GM19397 (cell line): ENCODE measurements around the gene ESYT3.

Experiments
- ATAC-seq: cut with Tn5 transposase; IDR thresholded peaks from one replicate; pipeline ENCODE4 v1.9.1; 2021; ENCODE audit warnings: mild to moderate bottlenecking, moderate library complexity; ENCODE audit not compliant: unreplicated experiment

ESYT3 gene, protein sequence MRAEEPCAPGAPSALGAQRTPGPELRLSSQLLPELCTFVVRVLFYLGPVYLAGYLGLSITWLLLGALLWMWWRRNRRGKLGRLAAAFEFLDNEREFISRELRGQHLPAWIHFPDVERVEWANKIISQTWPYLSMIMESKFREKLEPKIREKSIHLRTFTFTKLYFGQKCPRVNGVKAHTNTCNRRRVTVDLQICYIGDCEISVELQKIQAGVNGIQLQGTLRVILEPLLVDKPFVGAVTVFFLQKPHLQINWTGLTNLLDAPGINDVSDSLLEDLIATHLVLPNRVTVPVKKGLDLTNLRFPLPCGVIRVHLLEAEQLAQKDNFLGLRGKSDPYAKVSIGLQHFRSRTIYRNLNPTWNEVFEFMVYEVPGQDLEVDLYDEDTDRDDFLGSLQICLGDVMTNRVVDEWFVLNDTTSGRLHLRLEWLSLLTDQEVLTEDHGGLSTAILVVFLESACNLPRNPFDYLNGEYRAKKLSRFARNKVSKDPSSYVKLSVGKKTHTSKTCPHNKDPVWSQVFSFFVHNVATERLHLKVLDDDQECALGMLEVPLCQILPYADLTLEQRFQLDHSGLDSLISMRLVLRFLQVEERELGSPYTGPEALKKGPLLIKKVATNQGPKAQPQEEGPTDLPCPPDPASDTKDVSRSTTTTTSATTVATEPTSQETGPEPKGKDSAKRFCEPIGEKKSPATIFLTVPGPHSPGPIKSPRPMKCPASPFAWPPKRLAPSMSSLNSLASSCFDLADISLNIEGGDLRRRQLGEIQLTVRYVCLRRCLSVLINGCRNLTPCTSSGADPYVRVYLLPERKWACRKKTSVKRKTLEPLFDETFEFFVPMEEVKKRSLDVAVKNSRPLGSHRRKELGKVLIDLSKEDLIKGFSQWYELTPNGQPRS

DNA sequence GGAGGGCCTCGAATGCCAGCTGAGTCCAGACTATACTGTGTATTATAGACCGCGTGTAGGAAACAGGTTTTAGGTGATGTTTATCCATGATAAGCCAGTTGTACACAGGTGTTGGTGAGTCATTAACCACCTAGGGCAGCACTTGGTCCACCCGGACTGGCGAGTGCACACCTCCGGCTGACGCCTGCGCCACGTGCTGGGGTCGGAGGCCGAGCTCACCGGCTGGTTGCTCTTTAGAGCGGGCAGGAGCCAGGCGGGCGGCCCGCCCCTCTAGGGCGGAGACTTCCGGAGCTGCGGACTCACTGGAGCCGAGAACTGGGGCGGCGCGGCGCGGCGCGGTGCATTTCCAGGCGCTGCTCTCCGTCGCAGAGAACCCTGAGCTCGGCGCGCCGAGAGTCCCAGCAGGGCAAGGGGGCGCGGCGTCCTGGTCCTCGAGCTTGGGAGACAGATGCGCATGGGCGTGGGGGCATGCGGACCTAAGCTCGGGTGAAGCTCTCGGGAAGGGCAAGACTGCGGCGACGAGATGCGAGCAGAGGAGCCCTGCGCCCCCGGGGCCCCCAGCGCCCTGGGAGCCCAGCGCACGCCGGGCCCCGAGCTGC is at the start of gene ESYT3:
Gene ESYT3, plus strand, starts transcription at position 341 of the 599 bp plus-strand sequence. Its CDS starts 183 bp downstream, at position 524.
- no peak for ATAC-seq

DNA sequence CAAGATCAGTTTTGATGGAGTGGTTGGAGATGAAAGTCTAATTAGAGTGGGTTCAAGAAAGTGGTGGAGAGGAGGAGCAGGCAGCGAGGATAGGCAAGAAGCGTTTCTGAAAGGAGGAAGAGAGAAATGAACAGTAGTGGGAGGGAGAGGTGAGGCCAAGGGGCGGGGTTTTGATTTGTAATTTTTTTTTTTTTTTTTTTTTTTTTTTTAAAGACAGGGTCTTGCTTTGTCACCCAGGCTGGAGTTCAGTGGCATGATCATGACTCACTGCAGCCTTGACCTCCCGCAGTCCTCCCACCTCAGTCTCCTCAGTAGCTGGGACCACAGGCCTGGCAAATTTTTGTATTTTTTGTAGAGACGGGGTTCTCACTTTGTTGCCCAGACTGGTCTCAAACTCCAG is 49.4 kb upstream of the ESYT3 start:
- ATAC-seq, result no peak

DNA sequence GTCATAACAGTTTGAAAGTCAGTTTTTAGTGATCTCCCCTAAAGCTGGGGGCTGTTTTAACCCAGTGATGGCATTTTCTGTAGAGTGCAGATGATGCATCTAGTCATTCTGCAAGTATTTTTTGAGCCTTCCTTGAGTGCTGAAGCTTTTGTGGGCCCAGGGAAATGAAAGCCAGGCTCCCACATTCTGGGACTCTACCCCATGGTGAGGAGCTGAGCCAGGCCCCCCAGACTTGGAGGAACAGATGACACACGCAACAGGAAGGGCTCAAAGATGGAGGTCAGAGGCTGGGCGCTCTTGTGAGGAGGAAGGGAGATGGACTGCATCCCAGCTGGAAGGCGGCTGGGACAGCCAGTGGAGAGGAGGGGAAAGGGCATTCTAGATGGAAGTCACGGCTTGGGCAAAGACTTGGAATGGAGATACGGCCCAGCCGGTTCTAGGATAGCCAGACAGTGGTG is 45.2 kb upstream of the ESYT3 start:
- no peak for ATAC-seq

DNA sequence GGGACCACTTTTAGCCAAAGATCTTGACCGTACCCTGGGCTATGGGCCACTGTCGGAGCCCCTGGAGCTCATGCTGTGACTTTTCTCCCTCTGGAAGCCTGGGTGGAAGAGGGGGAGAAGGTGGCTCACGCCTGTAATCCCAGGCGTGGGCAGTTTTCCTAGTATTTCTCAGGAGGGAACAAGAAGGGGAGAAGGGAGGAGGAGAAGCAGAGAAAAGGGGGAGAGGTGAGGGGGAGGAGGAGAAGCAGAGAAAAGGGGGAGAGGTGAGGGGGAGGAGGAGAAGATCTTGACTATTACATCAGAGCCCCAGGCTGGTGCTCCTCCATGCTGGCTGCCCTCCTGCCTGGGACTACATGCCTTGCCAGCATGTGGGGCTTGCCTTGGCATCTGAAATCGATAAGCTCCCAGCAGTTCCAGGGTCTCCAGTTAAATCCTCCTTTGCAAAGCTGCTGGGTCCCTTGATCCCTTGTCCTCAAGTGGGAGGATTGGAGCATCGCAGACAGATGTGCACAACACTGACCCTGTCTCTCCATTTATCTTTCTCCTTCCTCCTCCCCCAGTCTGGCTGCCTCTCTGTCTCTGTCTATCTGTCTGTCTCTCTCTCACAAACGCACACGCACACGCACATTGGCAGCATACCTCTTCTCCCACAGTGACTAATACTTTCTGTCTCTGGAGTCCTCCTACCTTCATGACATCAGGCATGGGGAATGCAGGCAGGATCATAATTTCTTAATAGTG is 44.4 kb upstream of the ESYT3 start:
- ATAC-seq, result no peak

DNA sequence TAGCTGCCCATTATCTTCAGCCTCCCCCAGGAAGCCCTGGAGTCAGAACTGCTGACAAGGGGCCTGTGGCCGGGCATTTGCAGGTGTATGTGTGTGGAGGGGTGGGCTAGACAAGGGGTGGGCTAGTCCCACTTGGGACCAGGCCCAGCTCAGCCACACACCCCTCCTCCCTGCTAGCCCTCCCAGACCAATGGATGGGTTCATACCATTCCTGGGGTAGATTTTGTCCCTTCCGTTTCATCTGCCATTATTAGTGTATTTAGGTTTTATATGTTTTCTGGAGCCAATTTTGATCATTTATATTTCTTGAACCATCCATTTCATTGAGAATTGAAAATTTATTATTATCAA is 43.9 kb upstream of the ESYT3 start:
- no peak for ATAC-seq

DNA sequence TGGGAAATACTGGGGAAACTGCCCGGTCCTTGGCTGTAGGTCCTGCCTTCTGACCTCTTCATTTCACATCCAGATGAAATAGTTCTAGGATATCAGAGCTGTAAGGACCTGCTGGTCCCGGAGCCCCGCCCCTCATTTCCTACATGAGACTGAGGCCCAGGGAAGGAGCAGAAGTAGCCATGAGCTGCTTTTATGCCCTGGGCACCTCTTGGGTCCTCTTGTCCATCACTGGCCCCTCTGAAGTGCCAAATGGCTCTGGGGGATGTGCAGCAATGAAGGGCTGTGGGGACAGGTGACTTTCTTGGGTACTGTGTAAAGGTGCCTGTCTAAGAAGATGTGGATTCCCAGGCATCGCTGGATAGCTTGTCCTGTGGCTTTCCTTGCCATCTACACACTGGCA is 40.3 kb upstream of the ESYT3 start:
- no peak for ATAC-seq

DNA sequence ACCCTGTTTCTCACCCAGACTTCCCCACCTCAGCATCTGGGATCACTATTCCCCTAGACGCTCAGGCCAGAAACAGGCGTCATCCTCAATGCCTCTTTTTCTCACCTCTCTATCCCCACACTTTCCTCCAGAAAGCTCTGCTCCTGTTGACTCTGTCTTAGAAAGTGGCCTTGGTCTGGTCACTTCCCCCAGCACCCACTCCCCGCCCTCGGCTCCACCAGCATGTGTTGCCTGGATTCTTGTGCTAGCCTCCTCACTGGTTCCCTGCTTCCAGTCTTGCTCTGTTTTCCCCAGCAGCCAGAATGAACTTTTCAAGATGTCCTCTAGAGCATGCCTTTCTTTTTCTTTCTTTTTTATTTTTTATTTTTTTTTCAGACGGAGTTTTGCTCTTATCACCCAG is 39.7 kb upstream of the ESYT3 start:
- no peak for ATAC-seq

DNA sequence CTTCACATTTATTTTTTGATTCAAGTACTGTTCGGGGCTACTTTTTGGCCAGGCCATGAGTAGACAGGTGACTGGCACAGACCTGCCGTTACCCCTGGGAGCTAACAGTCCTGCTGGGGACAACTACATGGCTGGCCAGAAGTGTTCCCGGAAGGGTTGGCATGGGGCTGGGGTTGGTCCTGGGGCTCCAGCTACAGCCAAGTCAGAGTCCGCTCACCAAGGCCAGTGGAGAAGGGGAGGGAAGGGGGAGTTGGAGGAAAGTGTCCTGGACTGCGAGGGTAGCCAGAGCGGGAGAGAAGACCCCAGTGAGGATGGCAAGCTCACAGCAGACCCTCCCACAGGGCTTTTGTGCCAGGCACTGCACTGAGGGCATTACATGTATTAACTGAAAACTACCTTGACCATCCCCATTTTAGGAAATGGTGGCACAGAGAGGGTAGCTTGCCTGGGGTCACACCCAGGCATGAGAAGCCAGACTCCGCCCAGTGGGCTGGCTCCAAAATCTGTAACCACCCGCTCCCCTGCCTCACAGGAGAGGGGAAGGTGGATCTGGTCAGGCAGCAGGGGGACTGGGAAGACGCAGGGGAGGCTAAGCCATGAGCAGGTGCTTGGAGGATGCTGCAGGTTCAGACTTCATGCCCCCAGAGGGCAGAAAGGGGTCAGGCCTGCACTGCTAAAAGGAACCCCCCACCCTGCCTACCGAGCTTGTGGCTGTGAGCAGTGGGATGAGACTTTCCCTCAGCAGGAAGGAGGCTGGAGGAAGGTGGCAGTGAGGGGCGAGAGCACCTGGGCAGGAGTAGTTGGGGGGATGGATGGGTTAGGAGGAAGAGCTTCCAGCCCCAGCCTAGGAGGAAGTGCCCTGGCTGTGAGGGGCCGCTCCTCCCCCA is 38.3 kb upstream of the ESYT3 start:
- ATAC-seq, result no peak

DNA sequence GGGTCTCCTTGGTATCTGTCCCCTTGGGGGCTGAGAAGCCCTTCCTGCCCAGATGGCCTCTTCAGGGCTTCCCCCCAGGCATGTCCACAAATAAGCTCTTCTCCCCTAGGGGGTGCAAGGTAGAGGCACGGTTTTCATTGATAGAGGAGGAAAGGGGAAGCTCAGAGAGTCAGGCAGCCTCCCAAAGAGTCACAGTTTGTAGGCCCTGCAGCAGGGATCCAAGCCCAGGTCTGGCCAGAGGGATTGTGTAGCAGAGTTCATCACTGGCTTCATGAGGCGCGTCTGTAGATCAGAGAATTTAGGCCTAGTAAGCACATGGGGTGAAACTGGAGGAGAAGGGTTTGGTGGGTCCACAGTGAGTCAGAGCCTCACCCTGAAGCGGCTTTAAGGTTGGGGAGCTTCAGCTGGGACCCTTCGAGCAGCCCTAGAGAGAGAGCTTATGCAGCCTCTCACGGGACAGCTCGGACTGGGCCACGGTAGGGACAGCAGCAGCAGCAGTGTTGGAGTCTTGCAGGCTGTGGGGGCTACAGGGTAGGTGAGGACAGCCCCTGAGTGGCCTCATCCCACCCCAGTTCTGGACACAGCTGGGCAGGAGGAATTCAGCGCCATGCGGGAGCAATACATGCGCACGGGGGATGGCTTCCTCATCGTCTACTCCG is 37.5 kb upstream of the ESYT3 start:
- no peak for ATAC-seq

DNA sequence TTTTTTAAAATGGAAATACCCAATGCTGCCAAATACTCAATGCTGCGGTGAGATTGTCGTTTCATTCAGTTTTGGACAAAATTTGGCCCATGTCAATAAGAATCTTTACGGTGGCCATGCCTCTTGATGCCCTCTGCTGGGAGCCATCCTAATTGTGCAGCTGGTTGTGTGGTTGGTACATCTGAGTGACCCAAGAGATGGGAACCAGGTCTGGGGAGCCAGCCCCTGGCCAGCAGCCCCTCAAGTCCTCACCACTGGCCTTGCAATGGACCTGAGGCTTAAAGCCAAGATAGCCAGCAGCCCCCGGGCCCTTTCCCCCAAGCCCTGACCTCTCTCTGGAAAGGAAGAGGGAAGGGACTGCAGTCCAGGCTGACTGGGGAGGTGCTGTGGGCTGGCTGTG is 36.4 kb upstream of the ESYT3 start:
- no peak for ATAC-seq

DNA sequence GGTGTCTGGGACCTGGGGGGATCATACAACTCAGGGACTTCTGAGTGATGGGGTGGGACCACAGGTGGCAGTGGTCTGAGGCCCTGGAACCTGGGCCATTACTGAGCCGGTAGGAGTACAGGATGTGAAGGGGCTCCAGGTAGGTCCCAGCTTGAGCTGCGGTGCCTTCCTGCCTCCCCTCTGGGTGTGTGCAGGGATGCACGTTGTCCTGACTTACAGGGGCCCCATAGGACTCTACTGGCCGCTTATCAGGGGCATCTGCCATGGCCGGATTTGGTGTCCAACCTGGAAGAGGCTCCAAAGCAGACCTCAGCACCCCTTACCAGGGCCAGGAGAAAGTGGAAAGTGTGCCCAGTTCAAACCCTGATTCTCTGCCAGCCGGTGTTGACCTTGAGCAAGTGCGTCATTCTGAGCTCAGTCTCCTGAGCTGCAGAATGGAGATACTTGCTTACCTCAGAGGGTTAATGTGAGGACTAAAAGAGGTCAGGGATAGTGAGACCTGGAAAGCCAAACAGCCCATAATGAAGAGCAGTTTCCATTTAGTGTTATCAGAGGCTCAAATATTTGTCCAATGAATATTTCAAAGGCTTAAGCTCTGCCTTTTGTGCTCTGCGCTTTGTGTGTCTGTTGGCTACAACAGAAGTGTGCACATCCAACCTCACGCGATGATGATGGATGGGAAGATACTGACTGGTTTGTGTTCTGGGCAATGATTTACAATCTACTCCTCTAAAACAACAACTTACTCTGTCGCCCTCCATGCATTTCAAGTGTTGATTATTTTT is 35.4 kb upstream of the ESYT3 start:
- no peak for ATAC-seq

DNA sequence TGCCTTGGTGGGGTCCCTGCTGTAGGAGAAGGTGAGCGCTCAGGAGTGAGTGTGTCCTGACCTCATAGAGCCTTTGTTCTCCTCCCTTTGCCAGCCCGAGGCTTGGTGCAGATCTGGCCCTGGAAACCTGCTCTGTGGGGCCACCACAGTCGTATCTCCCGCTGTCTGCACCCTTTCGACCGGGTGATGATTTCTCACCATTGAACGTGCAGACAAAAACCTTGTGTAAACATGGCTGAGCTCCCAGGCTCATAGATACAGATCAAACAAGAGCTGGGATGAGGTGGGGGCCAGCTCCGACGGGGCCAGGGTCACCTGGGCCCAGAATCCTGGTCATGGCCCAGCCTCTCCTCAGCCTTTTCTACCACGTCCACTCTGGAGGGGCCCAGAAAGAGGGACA is 34.6 kb upstream of the ESYT3 start:
- no peak for ATAC-seq

DNA sequence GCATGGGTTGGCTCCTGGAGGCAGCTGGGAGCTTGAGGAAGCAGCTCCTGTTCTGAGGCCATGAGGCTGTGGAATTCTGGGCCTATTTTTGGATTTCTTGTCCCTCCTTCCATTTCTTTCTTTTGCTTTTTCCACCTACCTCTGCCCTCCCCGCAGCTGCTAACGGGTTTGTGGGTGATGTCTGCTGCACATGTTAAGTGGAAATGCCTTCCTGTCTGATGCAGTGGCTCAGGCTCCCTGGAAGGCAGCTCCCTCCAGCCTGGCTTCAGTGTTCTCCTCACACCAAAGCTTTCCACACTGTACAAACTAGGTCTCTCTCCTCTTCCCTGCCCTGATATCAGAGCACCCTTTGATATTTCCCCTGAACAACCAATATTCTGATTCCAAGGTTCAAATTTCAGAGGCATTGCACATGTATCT is 33.8 kb upstream of the ESYT3 start:
- ATAC-seq, result no peak

DNA sequence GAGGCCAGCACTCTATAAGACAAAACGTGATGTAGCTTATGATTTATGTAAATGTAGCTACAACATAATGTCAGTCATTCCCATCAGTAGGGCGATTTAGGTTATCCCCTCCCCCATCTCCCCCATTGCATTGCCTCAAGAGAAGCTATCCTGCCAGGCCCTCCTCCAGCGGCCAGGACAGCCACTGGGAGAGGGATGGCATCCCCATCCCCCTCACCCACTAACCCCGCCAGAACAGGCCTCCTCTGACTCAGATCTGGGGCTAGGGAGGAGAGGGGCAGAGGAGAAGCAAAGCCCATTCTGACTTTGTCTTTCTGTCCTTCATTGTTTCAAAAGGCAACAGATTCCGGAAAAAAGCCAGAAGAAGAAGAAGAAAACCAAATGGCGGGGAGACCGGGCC is 32.6 kb upstream of the ESYT3 start:
- ATAC-seq, result no peak

DNA sequence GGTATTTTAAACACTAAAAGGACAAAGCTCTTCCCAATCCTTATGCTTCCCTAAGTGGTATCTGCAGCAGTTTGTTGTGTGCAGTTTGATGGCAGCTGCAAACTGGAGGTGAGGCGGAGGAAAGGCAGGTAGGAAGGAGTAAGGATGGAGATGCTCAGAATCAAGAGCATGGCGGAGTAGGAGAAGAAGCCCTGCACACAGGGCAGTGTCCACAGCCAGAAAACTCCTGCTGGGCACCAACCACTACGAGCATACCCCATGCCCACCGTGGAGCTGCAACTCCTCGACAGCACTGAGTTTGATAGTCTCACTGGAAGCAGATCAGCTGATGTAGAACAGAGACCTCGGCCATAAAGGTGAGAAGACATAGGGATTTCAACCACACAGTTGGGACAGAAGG is 30.3 kb upstream of the ESYT3 start:
- ATAC-seq, result no peak

DNA sequence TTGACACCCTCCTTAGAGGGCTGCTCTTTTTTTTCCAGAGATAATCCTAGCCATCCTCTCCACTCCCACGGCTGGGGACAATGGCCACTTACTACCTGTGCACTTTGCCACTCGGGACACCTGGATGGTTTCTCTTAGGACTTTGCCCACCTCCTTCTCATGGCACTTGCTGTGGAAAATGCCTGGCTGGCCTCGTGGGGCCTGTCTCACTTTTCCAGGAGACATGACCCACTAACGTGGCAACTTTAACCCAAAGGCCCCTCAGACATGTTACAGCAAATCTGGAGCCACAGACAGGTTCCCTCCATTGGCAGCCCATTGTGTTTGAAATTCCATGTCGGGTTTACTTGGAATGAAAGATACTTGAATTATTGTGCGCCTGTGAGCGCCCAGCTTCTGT is 29.4 kb upstream of the ESYT3 start:
- no peak for ATAC-seq

DNA sequence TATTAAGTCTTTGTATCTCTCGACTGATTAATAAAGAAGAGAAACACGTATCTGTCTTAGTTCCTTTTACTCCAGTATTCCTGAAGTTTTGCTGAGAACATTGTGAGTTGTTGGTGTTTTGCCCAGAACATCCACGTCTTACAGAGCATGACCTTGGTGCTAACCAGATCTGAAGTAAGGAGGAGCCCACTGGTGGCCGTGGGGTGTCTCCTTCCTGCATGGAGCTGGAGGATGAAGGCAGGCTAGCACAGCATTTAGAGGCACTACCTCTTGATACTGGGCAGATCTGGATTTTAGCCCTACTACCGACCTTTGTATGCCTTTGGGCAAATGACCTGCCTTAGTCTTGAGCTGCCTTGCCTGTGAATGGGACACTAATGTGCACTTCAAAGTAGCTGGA is 28.9 kb upstream of the ESYT3 start:
- no peak for ATAC-seq

DNA sequence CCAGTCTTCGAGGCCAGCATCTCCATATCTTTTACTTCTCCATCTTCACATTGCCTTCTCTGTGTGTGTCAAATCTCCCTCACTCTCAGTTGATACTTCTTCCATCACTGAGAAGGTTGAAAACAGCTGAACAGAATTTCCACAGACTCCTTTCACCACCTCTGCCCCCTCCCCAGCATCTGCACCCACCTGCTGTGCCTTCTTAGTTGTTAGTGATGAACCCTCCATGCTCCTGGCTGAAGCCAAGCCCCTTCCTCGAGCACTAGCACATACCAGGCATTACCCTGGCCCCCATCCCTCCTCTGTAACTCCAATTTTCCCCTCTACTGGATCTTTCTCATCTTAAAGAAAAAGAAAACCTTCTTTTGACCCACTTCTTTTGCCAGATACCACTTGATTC is 27.8 kb upstream of the ESYT3 start:
- no peak for ATAC-seq
